GM23338 (cell line): ENCODE measurements around the gene ERCC6L. TPM values are rescaled to one million over a fixed set of nuclear protein-coding genes. Genes with fewer than 3 reads are reported as not detected.

Experiments used
- ATAC-seq: fragments of 200-7000 bp; cut with Tn5 transposase; 3 replicates; pipeline ENCODE4 v1.9.1; 2020
- DNase-seq: peaks from one replicate; pipeline ENCODE4 v3.0.0-alpha.2; 2015; ENCODE audit warnings: low spot score
- H2AFZ ChIP-seq: fragments of 200-600 bp; sonication (generic); 2 replicates; pipeline ENCODE4 v1.8.0; 2016; ENCODE audit warnings: antibody characterized with exemption, mild to moderate bottlenecking, moderate library complexity
- H3F3A ChIP-seq: fragments of 200-600 bp; sonication (generic); replicated peaks from 2 replicates; pipeline ENCODE4 v1.8.0; 2017; ENCODE audit warnings: antibody characterized with exemption, mixed run types, low read depth
- H3K27ac ChIP-seq: fragments of 200-600 bp; sonication (generic); 2 replicates; pipeline ENCODE4 v1.6.1; 2016; ENCODE audit warnings: low read depth
- H3K27me3 ChIP-seq: fragments of 200-600 bp; sonication (generic); 2 replicates; pipeline ENCODE4 v1.8.0; 2016; ENCODE audit warnings: mild to moderate bottlenecking, mixed run types, moderate library complexity; ENCODE audit not compliant: insufficient read depth
- H3K36me3 ChIP-seq: fragments of 200-600 bp; sonication (generic); 2 replicates; pipeline ENCODE4 v1.8.0; 2016; ENCODE audit warnings: mild to moderate bottlenecking; ENCODE audit not compliant: insufficient read depth
- H3K4me1 ChIP-seq: fragments of 200-600 bp; sonication (generic); 2 replicates; pipeline ENCODE4 v1.8.0; 2016; ENCODE audit warnings: mild to moderate bottlenecking, moderate library complexity; ENCODE audit not compliant: insufficient read depth
- H3K4me2 ChIP-seq: fragments of 200-600 bp; sonication (generic); 2 replicates; pipeline ENCODE4 v1.7.1; 2017; ENCODE audit warnings: mixed run types
- H3K4me3 ChIP-seq: fragments of 200-600 bp; sonication (generic); 2 replicates; pipeline ENCODE4 v1.6.1; 2016; ENCODE audit warnings: mixed run types
- H3K79me2 ChIP-seq: fragments of 200-600 bp; sonication (generic); replicated peaks from 2 replicates; pipeline ENCODE4 v1.8.0; 2017; ENCODE audit warnings: mild to moderate bottlenecking; ENCODE audit not compliant: insufficient read depth
- H3K9me2 ChIP-seq: fragments of 200-600 bp; sonication (generic); 2 replicates; pipeline ENCODE4 v1.8.0; 2017; ENCODE audit not compliant: insufficient read depth
- H4K20me1 ChIP-seq: fragments of 200-600 bp; sonication (generic); replicated peaks from 2 replicates; pipeline ENCODE4 v1.8.0; 2017; ENCODE audit warnings: mild to moderate bottlenecking; ENCODE audit not compliant: insufficient read depth
- H3K27ac Mint-ChIP-seq: 2 replicates; pipeline ENCODE4 v1.8.0; 2020; ENCODE audit warnings: inconsistent platforms, mild to moderate bottlenecking, moderate library complexity, mixed read lengths
- H3K27me3 Mint-ChIP-seq: 3 replicates; pipeline ENCODE4 v1.8.0; 2022; ENCODE audit warnings: low read depth, mild to moderate bottlenecking, moderate library complexity, mixed read lengths, inconsistent platforms; ENCODE audit not compliant: insufficient read depth, poor library complexity
- H3K36me3 Mint-ChIP-seq: 3 replicates; pipeline ENCODE4 v1.8.0; 2021; ENCODE audit warnings: low read depth, mild to moderate bottlenecking, inconsistent platforms, moderate library complexity, mixed read lengths
- H3K4me1 Mint-ChIP-seq: 3 replicates; pipeline ENCODE4 v1.8.0; 2020; ENCODE audit warnings: mild to moderate bottlenecking, inconsistent platforms, mixed read lengths
- H3K4me3 Mint-ChIP-seq: 3 replicates; pipeline ENCODE4 v1.8.0; 2021; ENCODE audit warnings: moderate library complexity, mild to moderate bottlenecking, inconsistent platforms, mixed read lengths
- H3K9me3 Mint-ChIP-seq: 3 replicates; pipeline ENCODE4 v1.8.0; 2020; ENCODE audit warnings: moderate library complexity, mild to moderate bottlenecking, inconsistent platforms, mixed read lengths
- CREB1 ChIP-seq: fragments of 250-450 bp; sonication (Bioruptor Pico); IDR thresholded peaks from 2 replicates; pipeline ENCODE4 v1.5.0; 2020; ENCODE audit warnings: low read depth, mild to moderate bottlenecking, moderate library complexity
- EZH2 ChIP-seq: fragments of 200-600 bp; sonication (generic); IDR thresholded peaks from one replicate; pipeline ENCODE4 v1.8.0; 2017; ENCODE audit warnings: antibody characterized with exemption, mild to moderate bottlenecking, low read depth; ENCODE audit not compliant: unreplicated experiment
- EZH2phosphoT487 ChIP-seq: fragments of 200-600 bp; sonication (generic); IDR thresholded peaks from one replicate; pipeline ENCODE4 v1.8.1; 2018; ENCODE audit warnings: antibody characterized with exemption; ENCODE audit not compliant: unreplicated experiment
- JUNB ChIP-seq: IDR thresholded peaks from one replicate; pipeline ENCODE4 v1.6.1; 2016; ENCODE audit warnings: antibody characterized with exemption; ENCODE audit not compliant: unreplicated experiment
- NANOG ChIP-seq: IDR thresholded peaks from 2 replicates; pipeline ENCODE4 v1.6.1; 2016; ENCODE audit warnings: antibody characterized with exemption, borderline replicate concordance
- POLR2AphosphoS5 ChIP-seq: IDR thresholded peaks from 2 replicates; pipeline ENCODE4 v1.6.1; 2016; ENCODE audit warnings: antibody characterized with exemption, low read depth
- STAT1 ChIP-seq: IDR thresholded peaks from one replicate; pipeline ENCODE4 v1.6.1; 2016; ENCODE audit warnings: antibody characterized with exemption; ENCODE audit not compliant: unreplicated experiment
- ZNF114 ChIP-seq: fragments of 250-450 bp; sonication (Bioruptor Pico); IDR thresholded peaks from 2 replicates; pipeline ENCODE4 v1.5.0; 2020; ENCODE audit warnings: mild to moderate bottlenecking, moderate library complexity
- ZNF331 ChIP-seq: fragments of 250-450 bp; sonication (Bioruptor Pico); IDR thresholded peaks from 2 replicates; pipeline ENCODE4 v1.5.0; 2020; ENCODE audit warnings: low read depth, mild to moderate bottlenecking, moderate library complexity
- polyA plus RNA-seq: library from polyadenylated mRNA; unstranded; fragments of >200 nt; fragmentation: Nextera tagmentation; extraction: Ambion mirVana; gene quantifications from 2 replicates; pipeline ENCODE4 v1.2.1, GENCODE V29; 2016
- total RNA-seq: library from RNA; depleted of rRNA; stranded (reverse); fragments of >200 nt; shearing (Covaris generic); gene quantifications from 2 replicates; pipeline ENCODE4 v1.2.3, GENCODE V29; 2014
- TF ChIP-seq, protein P1 (sequence below): IDR thresholded peaks from 2 replicates; pipeline ENCODE4 v1.6.1; 2016; ENCODE audit warnings: antibody characterized with exemption
- TF ChIP-seq, protein P2 (sequence below): fragments of 250-450 bp; sonication (Bioruptor Pico); IDR thresholded peaks from 2 replicates; pipeline ENCODE4 v1.5.0; 2020; ENCODE audit warnings: mild to moderate bottlenecking, moderate library complexity
- TF ChIP-seq, protein P3 (sequence below), 2 experiments: fragments of 200-600 bp in 1 of 2; sonication (generic) in 1 of 2; conservative IDR thresholded peaks; 2 replicates each; pipeline versions ENCODE4 v1.5.1 to v1.6.1; 2016 to 2017; ENCODE audit warnings: antibody characterized with exemption in 2 of 2, low read depth in 2 of 2, mild to moderate bottlenecking in 2 of 2, moderate library complexity in 1 of 2

ERCC6L gene
- total and polyA plus RNA-seq, 2 experiments from 2014 or later: 11.3 to 23.1 TPM

DNA sequence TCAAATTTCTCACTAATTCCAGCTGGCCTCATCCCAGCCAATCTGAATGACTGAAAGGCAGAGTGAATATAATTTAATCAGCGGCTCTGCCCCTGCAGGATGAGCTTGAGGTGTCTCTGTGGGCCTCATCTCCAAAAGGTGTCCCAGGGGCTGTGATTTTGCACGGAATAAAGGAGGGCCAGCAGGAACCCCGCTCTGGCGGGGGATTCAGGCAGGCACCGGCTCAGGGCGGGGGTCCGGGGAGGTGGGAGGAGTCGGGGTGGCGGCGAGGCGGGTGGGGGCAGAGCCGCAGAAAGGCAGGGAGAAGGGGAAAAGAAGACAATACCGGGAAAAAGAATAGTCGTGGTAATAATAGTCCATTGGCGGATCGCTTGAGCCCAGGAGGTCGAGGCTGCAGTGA lies 16.0 kb upstream of the ERCC6L start:
- Histone ChIP-seq H3K9me2 (no peaks in the 10 kb centered on the region), H4K20me1 (no peaks in the 10 kb centered on the region), H3F3A (no peaks in the 10 kb centered on the region), H3K27me3 (no peaks in the 10 kb centered on the region), H3K4me1 (peaks cover 6% of the 10 kb centered on the region), H3K27ac (no peak overlapping the region), H3K79me2 (no peaks in the 10 kb centered on the region), H3K4me3 (peak overlapping the region; percentile 46), H3K36me3 (no peaks in the 10 kb centered on the region), H3K4me2 (peak overlapping the region; percentile 71), H2AFZ (peak overlapping the region; percentile 89)
- DNase-seq: peak; percentile 28
- ATAC-seq: peak; percentile 84
- TF ChIP-seq, protein P1, sequence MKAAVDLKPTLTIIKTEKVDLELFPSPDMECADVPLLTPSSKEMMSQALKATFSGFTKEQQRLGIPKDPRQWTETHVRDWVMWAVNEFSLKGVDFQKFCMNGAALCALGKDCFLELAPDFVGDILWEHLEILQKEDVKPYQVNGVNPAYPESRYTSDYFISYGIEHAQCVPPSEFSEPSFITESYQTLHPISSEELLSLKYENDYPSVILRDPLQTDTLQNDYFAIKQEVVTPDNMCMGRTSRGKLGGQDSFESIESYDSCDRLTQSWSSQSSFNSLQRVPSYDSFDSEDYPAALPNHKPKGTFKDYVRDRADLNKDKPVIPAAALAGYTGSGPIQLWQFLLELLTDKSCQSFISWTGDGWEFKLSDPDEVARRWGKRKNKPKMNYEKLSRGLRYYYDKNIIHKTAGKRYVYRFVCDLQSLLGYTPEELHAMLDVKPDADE: no peak
- no peak for TF ChIP-seq JUNB
- no peak for TF ChIP-seq ZNF114 (CRISPR knock-in tag)
- TF ChIP-seq, protein P2, sequence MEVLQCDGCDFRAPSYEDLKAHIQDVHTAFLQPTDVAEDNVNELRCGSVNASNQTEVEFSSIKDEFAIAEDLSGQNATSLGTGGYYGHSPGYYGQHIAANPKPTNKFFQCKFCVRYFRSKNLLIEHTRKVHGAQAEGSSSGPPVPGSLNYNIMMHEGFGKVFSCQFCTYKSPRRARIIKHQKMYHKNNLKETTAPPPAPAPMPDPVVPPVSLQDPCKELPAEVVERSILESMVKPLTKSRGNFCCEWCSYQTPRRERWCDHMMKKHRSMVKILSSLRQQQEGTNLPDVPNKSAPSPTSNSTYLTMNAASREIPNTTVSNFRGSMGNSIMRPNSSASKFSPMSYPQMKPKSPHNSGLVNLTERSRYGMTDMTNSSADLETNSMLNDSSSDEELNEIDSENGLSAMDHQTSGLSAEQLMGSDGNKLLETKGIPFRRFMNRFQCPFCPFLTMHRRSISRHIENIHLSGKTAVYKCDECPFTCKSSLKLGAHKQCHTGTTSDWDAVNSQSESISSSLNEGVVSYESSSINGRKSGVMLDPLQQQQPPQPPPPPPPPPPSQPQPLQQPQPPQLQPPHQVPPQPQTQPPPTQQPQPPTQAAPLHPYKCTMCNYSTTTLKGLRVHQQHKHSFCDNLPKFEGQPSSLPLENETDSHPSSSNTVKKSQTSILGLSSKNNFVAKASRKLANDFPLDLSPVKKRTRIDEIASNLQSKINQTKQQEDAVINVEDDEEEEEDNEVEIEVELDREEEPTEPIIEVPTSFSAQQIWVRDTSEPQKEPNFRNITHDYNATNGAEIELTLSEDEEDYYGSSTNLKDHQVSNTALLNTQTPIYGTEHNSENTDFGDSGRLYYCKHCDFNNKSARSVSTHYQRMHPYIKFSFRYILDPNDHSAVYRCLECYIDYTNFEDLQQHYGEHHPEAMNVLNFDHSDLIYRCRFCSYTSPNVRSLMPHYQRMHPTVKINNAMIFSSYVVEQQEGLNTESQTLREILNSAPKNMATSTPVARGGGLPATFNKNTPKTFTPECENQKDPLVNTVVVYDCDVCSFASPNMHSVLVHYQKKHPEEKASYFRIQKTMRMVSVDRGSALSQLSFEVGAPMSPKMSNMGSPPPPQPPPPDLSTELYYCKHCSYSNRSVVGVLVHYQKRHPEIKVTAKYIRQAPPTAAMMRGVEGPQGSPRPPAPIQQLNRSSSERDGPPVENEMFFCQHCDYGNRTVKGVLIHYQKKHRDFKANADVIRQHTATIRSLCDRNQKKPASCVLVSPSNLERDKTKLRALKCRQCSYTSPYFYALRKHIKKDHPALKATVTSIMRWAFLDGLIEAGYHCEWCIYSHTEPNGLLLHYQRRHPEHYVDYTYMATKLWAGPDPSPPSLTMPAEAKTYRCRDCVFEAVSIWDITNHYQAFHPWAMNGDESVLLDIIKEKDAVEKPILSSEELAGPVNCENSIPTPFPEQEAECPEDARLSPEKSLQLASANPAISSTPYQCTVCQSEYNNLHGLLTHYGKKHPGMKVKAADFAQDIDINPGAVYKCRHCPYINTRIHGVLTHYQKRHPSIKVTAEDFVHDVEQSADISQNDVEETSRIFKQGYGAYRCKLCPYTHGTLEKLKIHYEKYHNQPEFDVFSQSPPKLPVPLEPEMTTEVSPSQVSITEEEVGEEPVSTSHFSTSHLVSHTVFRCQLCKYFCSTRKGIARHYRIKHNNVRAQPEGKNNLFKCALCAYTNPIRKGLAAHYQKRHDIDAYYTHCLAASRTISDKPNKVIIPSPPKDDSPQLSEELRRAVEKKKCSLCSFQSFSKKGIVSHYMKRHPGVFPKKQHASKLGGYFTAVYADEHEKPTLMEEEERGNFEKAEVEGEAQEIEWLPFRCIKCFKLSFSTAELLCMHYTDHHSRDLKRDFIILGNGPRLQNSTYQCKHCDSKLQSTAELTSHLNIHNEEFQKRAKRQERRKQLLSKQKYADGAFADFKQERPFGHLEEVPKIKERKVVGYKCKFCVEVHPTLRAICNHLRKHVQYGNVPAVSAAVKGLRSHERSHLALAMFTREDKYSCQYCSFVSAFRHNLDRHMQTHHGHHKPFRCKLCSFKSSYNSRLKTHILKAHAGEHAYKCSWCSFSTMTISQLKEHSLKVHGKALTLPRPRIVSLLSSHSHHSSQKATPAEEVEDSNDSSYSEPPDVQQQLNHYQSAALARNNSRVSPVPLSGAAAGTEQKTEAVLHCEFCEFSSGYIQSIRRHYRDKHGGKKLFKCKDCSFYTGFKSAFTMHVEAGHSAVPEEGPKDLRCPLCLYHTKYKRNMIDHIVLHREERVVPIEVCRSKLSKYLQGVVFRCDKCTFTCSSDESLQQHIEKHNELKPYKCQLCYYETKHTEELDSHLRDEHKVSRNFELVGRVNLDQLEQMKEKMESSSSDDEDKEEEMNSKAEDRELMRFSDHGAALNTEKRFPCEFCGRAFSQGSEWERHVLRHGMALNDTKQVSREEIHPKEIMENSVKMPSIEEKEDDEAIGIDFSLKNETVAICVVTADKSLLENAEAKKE (CRISPR knock-in tag): no peak
- TF ChIP-seq NANOG: no peak
- no peak for TF ChIP-seq STAT1
- TF ChIP-seq POLR2AphosphoS5: no peak
- TF ChIP-seq ZNF331 (CRISPR knock-in tag): no peak
- TF ChIP-seq CREB1: no peak
- no peak for TF ChIP-seq EZH2phosphoT487
- TF ChIP-seq EZH2: no peak
- TF ChIP-seq, protein P3, sequence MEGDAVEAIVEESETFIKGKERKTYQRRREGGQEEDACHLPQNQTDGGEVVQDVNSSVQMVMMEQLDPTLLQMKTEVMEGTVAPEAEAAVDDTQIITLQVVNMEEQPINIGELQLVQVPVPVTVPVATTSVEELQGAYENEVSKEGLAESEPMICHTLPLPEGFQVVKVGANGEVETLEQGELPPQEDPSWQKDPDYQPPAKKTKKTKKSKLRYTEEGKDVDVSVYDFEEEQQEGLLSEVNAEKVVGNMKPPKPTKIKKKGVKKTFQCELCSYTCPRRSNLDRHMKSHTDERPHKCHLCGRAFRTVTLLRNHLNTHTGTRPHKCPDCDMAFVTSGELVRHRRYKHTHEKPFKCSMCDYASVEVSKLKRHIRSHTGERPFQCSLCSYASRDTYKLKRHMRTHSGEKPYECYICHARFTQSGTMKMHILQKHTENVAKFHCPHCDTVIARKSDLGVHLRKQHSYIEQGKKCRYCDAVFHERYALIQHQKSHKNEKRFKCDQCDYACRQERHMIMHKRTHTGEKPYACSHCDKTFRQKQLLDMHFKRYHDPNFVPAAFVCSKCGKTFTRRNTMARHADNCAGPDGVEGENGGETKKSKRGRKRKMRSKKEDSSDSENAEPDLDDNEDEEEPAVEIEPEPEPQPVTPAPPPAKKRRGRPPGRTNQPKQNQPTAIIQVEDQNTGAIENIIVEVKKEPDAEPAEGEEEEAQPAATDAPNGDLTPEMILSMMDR (conservative IDR thresholded peaks at IDR 0.05; ENCODE audit: low read depth in 2 of 2): no peak
- H3K4me1 Mint-ChIP-seq: peaks cover 19% of the 10 kb centered on the region
- H3K27ac Mint-ChIP-seq: no peak overlapping the region
- no peaks in the 10 kb centered on the region for H3K9me3 Mint-ChIP-seq
- no peaks in the 10 kb centered on the region for H3K36me3 Mint-ChIP-seq
- peaks cover 14% of the 10 kb centered on the region for H3K27me3 Mint-ChIP-seq
- peak overlapping the region; percentile 39 for H3K4me3 Mint-ChIP-seq
